Measurements from ENCODE around the gene FANCC.
A peak's percentile ranks its signal among the peaks of the same experiment; 100 is the strongest.

The FANCC gene

GRCh38 chr9:95112436-95113280 is 204.9 kb downstream of the FANCC start:
- DNase-seq, result no peak

GRCh38 chr9:95111716-95112115 is 205.8 kb downstream of the FANCC start:
- DNase-seq, result no peak

- no peak for DNase-seq
Measured at GRCh38 chr9:95110921-95111525, 206.5 kb downstream of the FANCC start.

GRCh38 chr9:95109456-95109855 is 208.1 kb downstream of the FANCC start:
- no peak for DNase-seq

- DNase-seq, result no peak
Measured at GRCh38 chr9:95108777-95109176, 208.7 kb downstream of the FANCC start.

GRCh38 chr9:95107976-95108375 is 209.5 kb downstream of the FANCC start:
- DNase-seq, result no peak

- DNase-seq, result no peak
Measured at GRCh38 chr9:95107001-95107749, 210.3 kb downstream of the FANCC start.

- no peak for DNase-seq
Measured at GRCh38 chr9:95105519-95106287, 211.8 kb downstream of the FANCC start.

GRCh38 chr9:95104980-95105379 is 212.5 kb downstream of the FANCC start:
- no peak for DNase-seq

- DNase-seq, result no peak
Measured at GRCh38 chr9:95104581-95104960, 212.9 kb downstream of the FANCC start.

- no peak for DNase-seq
Measured at GRCh38 chr9:95103871-95104580, 213.5 kb downstream of the FANCC start.

GRCh38 chr9:95103281-95103771 is 214.2 kb downstream of the FANCC start:
- no peak for DNase-seq

GRCh38 chr9:95102572-95102971 is 214.9 kb downstream of the FANCC start:
- DNase-seq, result no peak

GRCh38 chr9:95102001-95102433 is 215.5 kb downstream of the FANCC start:
- DNase-seq, result peak; percentile 38 to 39

- DNase-seq, result no peak
Measured at GRCh38 chr9:95101326-95101725, 216.2 kb downstream of the FANCC start.

GRCh38 chr9:95100071-95100627 is 217.4 kb downstream of the FANCC start:
- DNase-seq, result no peak

GRCh38 chr9:95099321-95100070 is 218.0 kb downstream of the FANCC start:
- DNase-seq, result no peak

- no peak for DNase-seq
Measured at GRCh38 chr9:95098391-95098921, 219.1 kb downstream of the FANCC start.

GRCh38 chr9:95097279-95097678 is 220.2 kb downstream of the FANCC start:
- no peak for DNase-seq

- no peak for DNase-seq
Measured at GRCh38 chr9:95096807-95097206, 220.7 kb downstream of the FANCC start.

GRCh38 chr9:95096381-95096780 is 221.1 kb downstream of the FANCC start:
- DNase-seq, result no peak
